Heart left ventricle (tissue), 16 donors: ENCODE results near the gene P2RX2. TPM values are rescaled to one million over a fixed set of nuclear protein-coding genes. Genes with fewer than 3 reads are reported as not detected.

Experiments
- ATAC-seq, 4 donors: fragments of 200-7000 bp; cut with Tn5 transposase; one replicate each; pipeline ENCODE4 v1.9.1; 2020 to 2022; ENCODE audit warnings: moderate library complexity in 4 of 4, mild to moderate bottlenecking in 3 of 4, moderate number of reproducible peaks in 1 of 4
- DNase-seq, 5 donors: peaks; one replicate each; pipeline ENCODE4 v3.0.0-alpha.2; 2020
- H3K27ac ChIP-seq, 12 donors: fragments of 200-600 bp; sonication (generic) in 4 of 12; one replicate each; pipeline versions ENCODE4 v1.5.0 to v1.8.0; 2016 to 2022; ENCODE audit warnings: mild to moderate bottlenecking in 2 of 12
- H3K27me3 ChIP-seq, 9 donors: fragments of 200-600 bp; sonication (generic) in 2 of 9; one replicate each; pipeline versions ENCODE4 v1.5.1 to v1.8.0; 2016 to 2022; ENCODE audit warnings: mild to moderate bottlenecking in 3 of 9
- H3K36me3 ChIP-seq, 9 donors: fragments of 200-600 bp; sonication (generic) in 2 of 9; one replicate each; pipeline versions ENCODE4 v1.5.0 to v1.8.0; 2018 to 2022; ENCODE audit warnings: mild to moderate bottlenecking in 2 of 9
- H3K4me1 ChIP-seq, 12 donors: fragments of 200-600 bp; sonication (generic) in 4 of 12; one replicate each; pipeline versions ENCODE4 v1.5.0 to v1.8.0; 2016 to 2022; ENCODE audit warnings: mild to moderate bottlenecking in 3 of 12
- H3K4me3 ChIP-seq, 12 donors: fragments of 200-600 bp; sonication (generic) in 4 of 12; one replicate each; pipeline versions ENCODE4 v1.5.0 to v1.8.0; 2017 to 2022; ENCODE audit warnings: mild to moderate bottlenecking in 9 of 12, moderate library complexity in 4 of 12
- H3K9me3 ChIP-seq, 12 donors: fragments of 200-600 bp; sonication (generic) in 4 of 12; one replicate each; pipeline versions ENCODE4 v1.5.0 to v1.8.0; 2016 to 2022; ENCODE audit warnings: mild to moderate bottlenecking in 1 of 12
- CTCF ChIP-seq, 12 donors: fragments of 200-600 bp; sonication (generic) in 4 of 12; IDR thresholded peaks; one replicate each; pipeline versions ENCODE4 v1.5.0 to v1.8.0; 2018 to 2022; ENCODE audit warnings: antibody characterized with exemption in 12 of 12, mild to moderate bottlenecking in 5 of 12
- POLR2A ChIP-seq, 2 donors: fragments of 450-650 bp; IDR thresholded peaks; one replicate each; pipeline ENCODE4 v1.6.1; 2017; ENCODE audit warnings: antibody characterized with exemption in 2 of 2, mild to moderate bottlenecking in 2 of 2, moderate library complexity in 2 of 2
- WGBS, 4 donors: extraction: QIAGEN DNeasy Blood & Tissue Kit in 2 of 4; methylation state at CpG; one replicate each; pipeline versions ENCODE4 v1.1.5 to v1.1.7; 2013 to 2018; 5-methylcytosine and 5-hydroxymethylcytosine counted together
- intact Hi-C, 10 donors: fragments of 100-400 bp; cut with DNase I; formaldehyde crosslinking; loops; one replicate each; pipeline versions ENCODE4 v1.11.1 to v1.14.2; 2022
- polyA plus RNA-seq, 2 donors: library from polyadenylated mRNA; stranded (reverse); fragments of 200-250 nt; gene quantifications; one replicate each; pipeline ENCODE4 v1.2.3, GENCODE V29; 2013
- total RNA-seq, 9 donors: library from RNA; depleted of rRNA in 2 of 9; stranded (reverse); fragments of >200 nt in 2 of 9; fragmentation: NEBNext Ultra II Directional in 3 of 9; extraction: Animal tissue kit (Norgen Biotek cat#: 25700) in 3 of 9; gene quantifications; one replicate each; pipeline versions ENCODE4 v1.1.0 to v1.2.4, GENCODE V29; 2016 to 2023
- donor health status: ischemic (EF 13 %, LVEDD 7.1; RV severe dilation, severe dysfunction).
- donor health status: healthy with polysubstance abuse.
- donor health status: DM: no; HTN: yes; CAD: no.
- donor health status: DM: no; HTN: no; CAD: no.
- donor health status: ischemic (EF 25% LVEDD 6.9; RV normal size, moderate dysfunction).
- donor health status: ischemic (EF 25% LVEDD 5.7; RV mildly dilated, moderate dysfunction).
- donor health status: healthy.
- donor health status: DM: yes; HTN: yes; CAD: no.
- donor health status: ischemic (EF 35%, LVEDD 5.7; RV mildly dilated, moderate dysfunction).
- donor health status: nonischemic (EF 11% LVEDD 7.7; RV severe dilation, severe dysfunction).
- donor health status: DM: yes; HTN: yes; CAD: no.
- donor health status: PGD.
- donor health status: ischemic (EF 29% LVEDD 5.4; RV normal size, mild dysfunction).
- donor health status: nonischemic (EF 23%, LVEDD 6.1; RV moderate dilation, normal function).

The P2RX2 gene
- total and polyA plus RNA-seq, 11 donors: not detected

GRCh38 chr12:132622437-132623071, 4.0 kb downstream of the P2RX2 start:
- Histone ChIP-seq H3K27me3 (peaks cover 15 to 29% (median 25%) of the 10 kb centered on the region in 9 donors), H3K4me3 (peak overlapping the region in 5 of 12 donors; percentile 1 to 30 (median 2)), H3K4me1 (peaks cover 0 to 17% (median 6%) of the 10 kb centered on the region in 12 donors), H3K27ac (peak overlapping the region in 1 of 12 donors; percentile 34), H3K9me3 (peaks cover 0 to 3% (median 0%) of the 10 kb centered on the region in 12 donors), H3K36me3 (peaks cover 0 to 22% (median 16%) of the 10 kb centered on the region in 9 donors)
- 41 to 53% (median 43%) methylated on average over 9 to 11 of the region's 11 CpGs for WGBS, 4 donors
- TF ChIP-seq POLR2A (IDR thresholded peaks at IDR 0.05) (no peak), CTCF (IDR thresholded peaks at IDR 0.05) (no peak)
- DNase-seq (peak in 3 of 5 donors; percentile 48 to 76 (median 52)), ATAC-seq (peak; percentile 60 to 92 (median 72))
- intact Hi-C loops: no loop called here

DNA sequence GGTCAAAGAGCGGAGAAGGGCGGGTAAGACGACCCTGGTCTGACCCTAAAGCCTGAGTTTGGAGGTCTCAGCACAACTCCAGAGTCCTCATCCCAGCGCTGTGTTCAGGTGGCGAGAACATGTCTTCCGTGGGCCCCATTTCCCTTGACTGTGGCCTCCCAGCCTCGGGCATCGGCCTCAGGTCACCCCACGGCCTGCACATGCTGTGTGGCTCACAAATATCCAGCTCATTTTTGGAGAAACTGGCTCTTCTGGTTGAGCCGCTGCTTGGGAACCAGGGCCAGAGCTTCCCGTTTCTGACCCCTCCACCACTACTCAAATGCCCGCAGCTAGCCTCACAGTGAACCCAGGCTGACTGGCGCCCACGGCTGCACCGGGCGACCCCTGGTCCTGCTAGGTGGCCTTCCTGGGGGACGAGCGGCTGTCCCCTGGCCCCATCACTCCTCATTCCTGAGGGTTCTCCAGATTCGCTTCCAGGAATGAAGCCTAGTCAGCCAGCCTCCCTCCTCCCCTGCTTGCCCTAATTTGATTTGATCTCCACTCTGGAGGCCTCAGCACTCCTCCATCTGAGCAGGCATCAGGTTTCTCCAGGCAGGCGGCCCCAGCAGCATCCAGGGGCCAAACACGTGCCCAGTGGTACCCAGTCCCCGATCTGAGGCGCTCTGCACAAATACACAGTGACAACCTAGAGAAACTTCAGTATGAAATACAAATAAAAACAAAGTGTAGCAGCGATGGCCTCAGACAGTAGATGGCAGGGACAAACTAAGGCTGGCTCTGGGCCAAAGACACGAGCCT, 4.7 kb downstream of the P2RX2 start:
- Histone ChIP-seq H3K27me3 (peaks cover 8 to 23% (median 18%) of the 10 kb centered on the region in 9 donors), H3K36me3 (peaks cover 0 to 22% (median 16%) of the 10 kb centered on the region in 9 donors), H3K4me1 (peaks cover 0 to 14% (median 4%) of the 10 kb centered on the region in 12 donors), H3K9me3 (no peaks in the 10 kb centered on the region), H3K27ac (peak overlapping the region in 1 of 12 donors; percentile 34), H3K4me3 (peak overlapping the region in 1 of 12 donors; percentile 30)
- intact Hi-C loops: no loop called here
- WGBS, 4 donors: 80 to 86% (median 85%) methylated on average over 25 of the region's 25 CpGs
- TF ChIP-seq POLR2A (IDR thresholded peaks at IDR 0.05): no peak
- TF ChIP-seq CTCF (IDR thresholded peaks at IDR 0.05): no peak
- peak in 2 of 4 donors; percentile 3 to 7 for ATAC-seq
- DNase-seq: no peak

DNA sequence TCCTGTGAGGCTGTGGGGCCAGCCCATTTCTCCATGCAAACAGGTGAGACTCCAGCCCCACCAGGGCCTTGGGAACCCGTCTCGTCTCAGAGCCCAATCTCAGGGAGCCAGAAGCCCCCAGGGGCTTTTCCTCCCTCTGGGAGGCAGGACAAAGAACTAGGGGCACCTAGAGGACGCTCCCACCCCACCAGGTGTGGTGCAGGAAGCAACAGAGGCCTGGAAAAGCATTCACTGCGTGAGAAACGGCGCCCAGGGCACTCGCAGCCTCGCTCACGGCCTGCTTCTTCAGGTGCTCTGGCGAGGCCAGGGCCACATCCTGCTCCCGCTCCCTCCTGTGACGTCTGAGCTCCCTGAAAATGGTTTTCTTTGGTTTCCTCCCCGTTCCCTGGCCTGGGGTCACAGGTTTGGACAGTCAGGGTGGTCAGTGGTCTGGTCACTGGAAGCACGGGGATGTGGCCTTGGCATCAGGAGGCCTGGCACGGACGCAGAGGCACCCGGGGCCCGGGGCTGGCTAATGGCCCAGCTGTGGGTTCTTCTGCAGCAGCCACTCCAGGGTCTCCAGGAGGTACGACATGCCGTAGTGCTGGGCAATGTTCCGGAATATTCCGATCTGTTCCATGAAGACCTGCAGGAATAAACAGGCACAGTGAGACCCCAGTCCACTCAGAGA, 5.7 kb downstream of the P2RX2 start:
- H3K36me3 ChIP-seq: peaks cover 0 to 23% (median 16%) of the 10 kb centered on the region in 9 donors
- no peak overlapping the region for H3K27ac ChIP-seq
- no peak for TF ChIP-seq POLR2A (IDR thresholded peaks at IDR 0.05)
- TF ChIP-seq CTCF (IDR thresholded peaks at IDR 0.05): no peak
- no peak for DNase-seq
- H3K4me3 ChIP-seq: no peak overlapping the region
- no peak for ATAC-seq
- H3K27me3 ChIP-seq: peaks cover 6 to 15% (median 12%) of the 10 kb centered on the region in 9 donors
- no peaks in the 10 kb centered on the region for H3K9me3 ChIP-seq
- intact Hi-C loops: no loop called here
- peaks cover 0 to 13% (median 4%) of the 10 kb centered on the region in 12 donors for H3K4me1 ChIP-seq
- 94 to 95% (median 95%) methylated on average over 16 to 22 of the region's 22 CpGs for WGBS, 4 donors
